ENCODE measurements around the gene CLPSL2.

The CLPSL2 gene

DNA sequence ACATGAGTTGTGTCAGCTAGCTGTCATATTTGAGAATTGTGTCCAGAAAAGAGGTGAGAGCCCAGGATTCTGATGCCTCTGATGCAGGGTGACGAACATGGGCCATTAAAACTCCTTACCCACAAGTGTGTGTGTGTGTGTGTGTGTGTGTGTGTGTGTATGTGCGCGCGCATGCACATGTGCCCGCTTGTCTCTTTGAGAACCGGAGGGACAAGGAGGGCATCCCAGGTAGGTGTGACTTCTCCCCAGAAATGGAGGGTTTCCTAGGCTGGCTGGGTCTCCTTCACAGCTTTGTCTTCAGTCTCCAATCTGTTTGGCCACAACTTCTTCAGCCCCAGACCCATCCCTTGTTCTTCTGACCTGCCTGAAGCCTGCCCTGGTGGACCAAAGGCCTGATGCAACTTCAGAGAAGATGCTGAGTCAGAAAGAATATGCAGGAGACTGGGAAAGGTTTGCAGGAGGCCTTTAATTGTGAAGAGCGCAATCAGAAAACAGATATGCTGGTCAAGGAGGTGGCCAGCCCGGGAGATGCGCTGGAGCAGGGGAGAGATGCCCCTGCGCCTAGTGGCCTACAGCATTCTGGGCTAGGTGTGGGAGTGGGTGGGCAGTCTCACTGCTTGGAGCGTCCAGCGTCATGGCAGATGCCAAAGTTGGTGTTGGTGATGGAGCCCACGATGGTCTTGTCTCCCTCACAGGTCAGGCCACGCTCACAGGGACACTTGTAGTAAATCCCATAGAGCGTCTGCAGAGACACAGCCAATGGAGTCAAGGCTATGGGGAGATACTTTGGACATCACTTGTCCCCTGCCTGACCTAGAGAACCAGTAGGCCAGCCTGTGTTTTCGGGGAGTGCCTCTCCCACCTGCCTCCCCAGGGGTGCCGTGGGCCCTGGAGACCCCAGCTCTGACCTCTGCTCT lies 18.4 kb downstream of the CLPSL2 start:
- H3K36me3 Mint-ChIP-seq (ENCODE audit: low read depth): no peaks in the 10 kb centered on the region
- peaks cover 6% of the 10 kb centered on the region for H3K27me3 Mint-ChIP-seq
- no peak overlapping the region for H3K4me3 Mint-ChIP-seq
- no peaks in the 10 kb centered on the region for H3K4me1 Mint-ChIP-seq (ENCODE audit: low read depth)
- H3K27ac Mint-ChIP-seq: no peak overlapping the region
- H3K9me3 Mint-ChIP-seq: no peaks in the 10 kb centered on the region

DNA sequence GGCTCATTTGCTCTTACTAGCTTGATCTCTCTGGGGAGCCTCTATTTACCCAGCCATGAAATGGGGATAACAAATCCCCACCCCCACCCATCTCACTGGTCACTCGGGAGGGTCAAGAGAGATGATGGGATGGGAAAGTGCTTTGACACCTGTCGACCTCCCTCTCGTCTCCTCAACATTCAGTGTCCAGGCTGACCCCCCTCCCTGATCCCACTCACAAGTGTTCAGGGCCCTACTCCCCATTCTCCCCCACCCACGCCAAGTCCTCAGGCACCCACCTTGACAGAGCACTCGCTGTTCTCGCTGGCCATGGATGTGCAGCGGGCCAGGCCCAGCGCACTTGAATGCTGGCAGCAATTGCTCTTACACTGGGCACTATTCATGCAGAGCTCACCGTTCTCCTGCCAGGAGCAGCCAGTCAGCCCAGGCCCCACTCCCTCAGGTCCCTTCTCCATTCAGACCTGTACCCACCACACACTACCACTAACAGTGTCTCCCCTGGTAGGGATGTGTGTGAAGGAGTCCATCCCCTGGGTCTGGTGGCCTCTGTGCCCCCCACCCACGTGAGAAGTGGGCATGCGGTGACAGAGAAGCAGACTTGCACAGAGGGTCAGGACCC lies 19.2 kb downstream of the CLPSL2 start:
- Mint-ChIP-seq H3K36me3 (ENCODE audit: low read depth) (no peaks in the 10 kb centered on the region), H3K27ac (no peak overlapping the region), H3K9me3 (no peaks in the 10 kb centered on the region), H3K4me3 (no peak overlapping the region), H3K4me1 (ENCODE audit: low read depth) (no peaks in the 10 kb centered on the region), H3K27me3 (peaks cover 1% of the 10 kb centered on the region)

DNA sequence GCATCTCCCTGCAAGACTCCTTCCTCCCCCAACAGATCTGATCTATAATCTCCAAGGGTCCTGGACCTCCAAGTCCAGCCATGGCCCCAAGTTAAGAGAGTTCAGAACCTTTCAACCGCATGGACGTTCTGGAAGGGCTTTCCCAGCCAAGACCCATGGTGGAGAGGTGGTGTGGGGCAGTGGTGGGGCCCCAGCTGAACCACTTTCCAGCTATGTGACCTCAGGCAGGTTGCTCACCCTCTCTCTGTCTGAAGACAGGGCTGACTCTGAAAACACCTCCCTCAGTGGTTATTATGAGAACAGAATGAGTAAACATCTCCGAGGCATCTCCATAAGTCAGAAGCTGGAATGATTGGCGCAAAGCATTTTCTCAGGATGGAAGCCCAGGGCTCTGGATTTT lies 19.8 kb downstream of the CLPSL2 start:
- H3K4me1 Mint-ChIP-seq (ENCODE audit: low read depth): no peaks in the 10 kb centered on the region

GRCh38 chr6:35797837-35798526 lies 21.6 kb downstream of the CLPSL2 start:
- Mint-ChIP-seq H3K27ac (no peak overlapping the region), H3K36me3 (ENCODE audit: low read depth) (no peaks in the 10 kb centered on the region), H3K9me3 (no peaks in the 10 kb centered on the region), H3K27me3 (no peaks in the 10 kb centered on the region), H3K4me3 (no peak overlapping the region), H3K4me1 (ENCODE audit: low read depth) (no peaks in the 10 kb centered on the region)

More for the DNA sequence above, 19.8 kb downstream of the CLPSL2 start:
- Mint-ChIP-seq H3K36me3 (ENCODE audit: low read depth) (no peaks in the 10 kb centered on the region), H3K27ac (no peak overlapping the region), H3K27me3 (no peaks in the 10 kb centered on the region), H3K9me3 (no peaks in the 10 kb centered on the region), H3K4me3 (no peak overlapping the region)

- Mint-ChIP-seq H3K36me3 (ENCODE audit: low read depth) (no peaks in the 10 kb centered on the region), H3K4me1 (ENCODE audit: low read depth) (no peaks in the 10 kb centered on the region), H3K27ac (no peak overlapping the region), H3K9me3 (no peaks in the 10 kb centered on the region), H3K27me3 (no peaks in the 10 kb centered on the region), H3K4me3 (no peak overlapping the region)
These were observed 22.3 kb downstream of the CLPSL2 start for GRCh38 chr6:35798706-35799105.

- H3K27ac Mint-ChIP-seq: no peak overlapping the region
- peaks cover 3% of the 10 kb centered on the region for H3K4me1 Mint-ChIP-seq (ENCODE audit: low read depth)
- peaks cover 7% of the 10 kb centered on the region for H3K27me3 Mint-ChIP-seq
- no peak overlapping the region for H3K4me3 Mint-ChIP-seq
- no peaks in the 10 kb centered on the region for H3K9me3 Mint-ChIP-seq
- H3K36me3 Mint-ChIP-seq (ENCODE audit: low read depth): no peaks in the 10 kb centered on the region
These were observed 24.8 kb downstream of the CLPSL2 start for GRCh38 chr6:35801148-35801547.

DNA sequence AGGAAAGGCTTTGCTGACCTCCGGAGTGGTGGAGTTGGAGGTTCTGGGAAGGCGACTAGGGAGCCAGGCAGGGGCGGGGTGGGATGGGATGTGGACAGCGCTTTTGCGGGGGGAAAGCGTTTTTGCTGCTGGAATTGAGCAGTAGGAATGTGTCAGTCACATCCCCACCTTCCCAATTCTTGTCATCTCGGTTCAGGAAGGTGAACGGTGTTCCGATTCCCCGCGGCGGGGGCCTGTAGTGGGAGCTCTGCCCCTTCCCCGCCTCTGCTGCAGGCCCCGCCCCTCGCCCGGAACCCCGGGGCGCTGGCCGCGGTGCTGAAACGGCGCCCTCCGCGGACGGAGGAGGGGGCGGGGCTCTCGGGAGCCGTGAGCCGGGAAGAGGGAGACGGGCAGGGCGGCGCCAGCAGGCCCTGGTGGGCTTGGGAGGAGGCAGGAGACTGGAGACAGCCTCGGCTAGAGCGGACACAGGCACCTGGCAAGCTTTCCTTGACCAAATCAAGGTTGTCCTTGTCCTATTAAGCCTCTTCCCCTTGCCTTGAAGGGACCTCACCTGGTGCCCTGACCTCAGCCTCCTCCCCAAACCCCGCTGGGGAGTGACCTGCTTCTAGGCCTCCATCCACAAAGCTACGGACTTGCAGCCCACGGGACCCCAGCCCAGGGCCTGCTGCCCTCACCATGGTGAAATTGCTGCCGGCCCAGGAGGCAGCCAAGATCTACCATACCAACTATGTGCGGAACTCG lies 28.8 kb downstream of the CLPSL2 start, which contains the start of gene LHFPL5:
TSS of gene LHFPL5 (plus strand) at position 357 of the 741 bp plus-strand sequence. CDS start at position 676, 319 bp downstream.
- Mint-ChIP-seq H3K4me1 (ENCODE audit: low read depth) (peaks cover 3% of the 10 kb centered on the region), H3K27me3 (peaks cover 20% of the 10 kb centered on the region), H3K27ac (no peak within 1 kb of the TSS), H3K36me3 (ENCODE audit: low read depth) (no peaks in the 10 kb centered on the region), H3K4me3 (no peak within 1 kb of the TSS), H3K9me3 (no peaks in the 10 kb centered on the region)

GRCh38 chr6:35808688-35809087 lies 32.3 kb downstream of the CLPSL2 start:
- peaks cover 3% of the 10 kb centered on the region for H3K4me1 Mint-ChIP-seq (ENCODE audit: low read depth)
- no peaks in the 10 kb centered on the region for H3K9me3 Mint-ChIP-seq
- no peaks in the 10 kb centered on the region for H3K36me3 Mint-ChIP-seq (ENCODE audit: low read depth)
- H3K27ac Mint-ChIP-seq: no peak overlapping the region
- peaks cover 20% of the 10 kb centered on the region for H3K27me3 Mint-ChIP-seq
- no peak overlapping the region for H3K4me3 Mint-ChIP-seq

- no peaks in the 10 kb centered on the region for H3K9me3 Mint-ChIP-seq
- no peak overlapping the region for H3K4me3 Mint-ChIP-seq
- H3K27ac Mint-ChIP-seq: no peak overlapping the region
- peaks cover 1% of the 10 kb centered on the region for H3K4me1 Mint-ChIP-seq (ENCODE audit: low read depth)
- no peaks in the 10 kb centered on the region for H3K36me3 Mint-ChIP-seq (ENCODE audit: low read depth)
- peaks cover 20% of the 10 kb centered on the region for H3K27me3 Mint-ChIP-seq
These were observed 33.4 kb downstream of the CLPSL2 start for GRCh38 chr6:35809809-35810208.

DNA sequence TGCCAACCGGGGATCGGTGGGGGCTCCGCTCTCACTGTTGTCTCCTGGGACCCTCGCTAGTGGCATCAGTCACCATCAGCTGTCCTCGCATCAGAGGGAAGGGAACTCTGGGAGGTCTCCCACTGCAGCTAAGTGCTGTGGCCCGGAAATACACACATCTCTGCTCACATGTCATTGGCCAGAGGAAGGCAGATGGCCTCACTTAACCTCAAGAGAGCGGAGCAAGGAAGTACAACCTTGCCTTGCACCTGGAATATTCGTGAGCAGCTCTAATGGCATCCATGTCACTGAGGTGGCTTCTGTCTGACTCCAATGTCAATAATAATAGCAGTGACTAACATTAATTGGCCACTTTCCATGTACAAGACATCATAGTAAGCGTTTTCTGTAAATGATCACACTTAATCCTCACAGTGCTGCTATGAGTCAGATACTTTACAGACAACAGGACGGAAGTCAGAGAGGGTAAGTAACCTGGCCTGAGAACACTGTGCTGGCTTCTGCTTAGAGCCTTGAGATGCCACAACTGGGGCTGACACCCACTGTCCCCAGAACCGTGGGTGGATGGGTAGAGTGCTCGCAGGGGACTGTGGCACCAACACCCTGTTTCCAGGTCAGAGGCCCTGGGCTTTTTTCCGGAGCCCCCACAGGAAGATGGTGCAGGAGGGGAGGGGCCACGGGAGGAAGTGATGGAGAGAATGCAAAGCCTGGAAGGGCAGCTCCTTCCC lies 34.7 kb downstream of the CLPSL2 start:
- no peaks in the 10 kb centered on the region for H3K4me1 Mint-ChIP-seq (ENCODE audit: low read depth)

GRCh38 chr6:35811699-35811995 lies 35.2 kb downstream of the CLPSL2 start:
- no peak overlapping the region for H3K4me3 Mint-ChIP-seq
- no peak overlapping the region for H3K27ac Mint-ChIP-seq
- H3K9me3 Mint-ChIP-seq: no peaks in the 10 kb centered on the region
- peaks cover 9% of the 10 kb centered on the region for H3K27me3 Mint-ChIP-seq
- no peaks in the 10 kb centered on the region for H3K36me3 Mint-ChIP-seq (ENCODE audit: low read depth)
- H3K4me1 Mint-ChIP-seq (ENCODE audit: low read depth): no peaks in the 10 kb centered on the region

More for the DNA sequence above, 34.7 kb downstream of the CLPSL2 start:
- no peaks in the 10 kb centered on the region for H3K9me3 Mint-ChIP-seq
- H3K36me3 Mint-ChIP-seq (ENCODE audit: low read depth): no peaks in the 10 kb centered on the region
- no peak overlapping the region for H3K4me3 Mint-ChIP-seq
- peaks cover 14% of the 10 kb centered on the region for H3K27me3 Mint-ChIP-seq
- H3K27ac Mint-ChIP-seq: no peak overlapping the region

DNA sequence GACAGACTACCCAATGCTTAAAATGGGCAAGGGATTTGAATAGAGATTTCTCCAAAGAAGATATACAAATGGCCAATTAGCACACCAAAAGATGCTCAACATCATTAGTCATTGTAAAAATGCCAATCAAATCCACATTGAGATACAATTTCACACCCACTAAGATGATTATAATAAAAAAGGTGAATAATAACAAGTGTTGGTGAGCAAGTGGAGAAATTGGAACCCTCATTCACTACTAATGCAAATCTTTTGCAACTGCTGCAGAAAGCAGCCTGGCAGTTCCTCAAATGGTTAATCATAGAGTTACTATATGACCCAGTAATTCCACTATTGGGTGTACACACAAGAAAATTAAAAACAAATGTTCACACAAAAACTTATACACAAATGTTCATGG lies 41.1 kb downstream of the CLPSL2 start:
- H3K9me3 Mint-ChIP-seq: no peaks in the 10 kb centered on the region
- H3K4me1 Mint-ChIP-seq (ENCODE audit: low read depth): no peaks in the 10 kb centered on the region
- H3K27ac Mint-ChIP-seq: no peak overlapping the region
- H3K36me3 Mint-ChIP-seq (ENCODE audit: low read depth): no peaks in the 10 kb centered on the region
- H3K27me3 Mint-ChIP-seq: no peaks in the 10 kb centered on the region
- no peak overlapping the region for H3K4me3 Mint-ChIP-seq

- Mint-ChIP-seq H3K27ac (no peak overlapping the region), H3K9me3 (no peaks in the 10 kb centered on the region), H3K4me1 (ENCODE audit: low read depth) (no peaks in the 10 kb centered on the region), H3K27me3 (no peaks in the 10 kb centered on the region), H3K36me3 (ENCODE audit: low read depth) (no peaks in the 10 kb centered on the region), H3K4me3 (no peak overlapping the region)
These were observed 47.2 kb downstream of the CLPSL2 start for GRCh38 chr6:35823601-35824000.

- H3K27me3 Mint-ChIP-seq: no peaks in the 10 kb centered on the region
- H3K36me3 Mint-ChIP-seq (ENCODE audit: low read depth): no peaks in the 10 kb centered on the region
- no peaks in the 10 kb centered on the region for H3K4me1 Mint-ChIP-seq (ENCODE audit: low read depth)
- H3K4me3 Mint-ChIP-seq: no peak overlapping the region
- no peaks in the 10 kb centered on the region for H3K9me3 Mint-ChIP-seq
- H3K27ac Mint-ChIP-seq: no peak overlapping the region
These were observed 48.3 kb downstream of the CLPSL2 start for GRCh38 chr6:35824552-35825192.
